ENCODE data around the gene ZDHHC20. TPM values are rescaled to one million over a fixed set of nuclear protein-coding genes. Genes with fewer than 3 reads are reported as not detected.

The ZDHHC20 gene
- total and polyA plus RNA-seq, 2 of the 13 experiments (the other 11 are each of a cell fraction or from before 2014, with no cell fraction given), result 19.9 to 59.9 TPM

GRCh38 chr13:21453387-21454081 lies 5.6 kb downstream of the ZDHHC20 start (continued):
- TF ChIP-seq RCOR2 (CRISPR knock-in tag; IDR thresholded peaks at IDR 0.05), result peak; percentile 60; the same call in 1 of the 2 replicates
- TF ChIP-seq EP300 (IDR thresholded peaks at IDR 0.05; ENCODE audit: low read depth in 2 of 2, low read length in 2 of 2), result peak in 1 of 2 experiments; percentile 14; a peak in 1 of 4 replicates
- TF ChIP-seq EP300 (CRISPR knock-in tag; IDR thresholded peaks at IDR 0.05; ENCODE audit: borderline replicate concordance), result no peak
- TF ChIP-seq CEBPG (CRISPR knock-in tag; IDR thresholded peaks at IDR 0.05), result peak; percentile 70
- TF ChIP-seq ZFP62 (CRISPR knock-in tag; IDR thresholded peaks at IDR 0.05), result no peak
- TF ChIP-seq, protein P1, sequence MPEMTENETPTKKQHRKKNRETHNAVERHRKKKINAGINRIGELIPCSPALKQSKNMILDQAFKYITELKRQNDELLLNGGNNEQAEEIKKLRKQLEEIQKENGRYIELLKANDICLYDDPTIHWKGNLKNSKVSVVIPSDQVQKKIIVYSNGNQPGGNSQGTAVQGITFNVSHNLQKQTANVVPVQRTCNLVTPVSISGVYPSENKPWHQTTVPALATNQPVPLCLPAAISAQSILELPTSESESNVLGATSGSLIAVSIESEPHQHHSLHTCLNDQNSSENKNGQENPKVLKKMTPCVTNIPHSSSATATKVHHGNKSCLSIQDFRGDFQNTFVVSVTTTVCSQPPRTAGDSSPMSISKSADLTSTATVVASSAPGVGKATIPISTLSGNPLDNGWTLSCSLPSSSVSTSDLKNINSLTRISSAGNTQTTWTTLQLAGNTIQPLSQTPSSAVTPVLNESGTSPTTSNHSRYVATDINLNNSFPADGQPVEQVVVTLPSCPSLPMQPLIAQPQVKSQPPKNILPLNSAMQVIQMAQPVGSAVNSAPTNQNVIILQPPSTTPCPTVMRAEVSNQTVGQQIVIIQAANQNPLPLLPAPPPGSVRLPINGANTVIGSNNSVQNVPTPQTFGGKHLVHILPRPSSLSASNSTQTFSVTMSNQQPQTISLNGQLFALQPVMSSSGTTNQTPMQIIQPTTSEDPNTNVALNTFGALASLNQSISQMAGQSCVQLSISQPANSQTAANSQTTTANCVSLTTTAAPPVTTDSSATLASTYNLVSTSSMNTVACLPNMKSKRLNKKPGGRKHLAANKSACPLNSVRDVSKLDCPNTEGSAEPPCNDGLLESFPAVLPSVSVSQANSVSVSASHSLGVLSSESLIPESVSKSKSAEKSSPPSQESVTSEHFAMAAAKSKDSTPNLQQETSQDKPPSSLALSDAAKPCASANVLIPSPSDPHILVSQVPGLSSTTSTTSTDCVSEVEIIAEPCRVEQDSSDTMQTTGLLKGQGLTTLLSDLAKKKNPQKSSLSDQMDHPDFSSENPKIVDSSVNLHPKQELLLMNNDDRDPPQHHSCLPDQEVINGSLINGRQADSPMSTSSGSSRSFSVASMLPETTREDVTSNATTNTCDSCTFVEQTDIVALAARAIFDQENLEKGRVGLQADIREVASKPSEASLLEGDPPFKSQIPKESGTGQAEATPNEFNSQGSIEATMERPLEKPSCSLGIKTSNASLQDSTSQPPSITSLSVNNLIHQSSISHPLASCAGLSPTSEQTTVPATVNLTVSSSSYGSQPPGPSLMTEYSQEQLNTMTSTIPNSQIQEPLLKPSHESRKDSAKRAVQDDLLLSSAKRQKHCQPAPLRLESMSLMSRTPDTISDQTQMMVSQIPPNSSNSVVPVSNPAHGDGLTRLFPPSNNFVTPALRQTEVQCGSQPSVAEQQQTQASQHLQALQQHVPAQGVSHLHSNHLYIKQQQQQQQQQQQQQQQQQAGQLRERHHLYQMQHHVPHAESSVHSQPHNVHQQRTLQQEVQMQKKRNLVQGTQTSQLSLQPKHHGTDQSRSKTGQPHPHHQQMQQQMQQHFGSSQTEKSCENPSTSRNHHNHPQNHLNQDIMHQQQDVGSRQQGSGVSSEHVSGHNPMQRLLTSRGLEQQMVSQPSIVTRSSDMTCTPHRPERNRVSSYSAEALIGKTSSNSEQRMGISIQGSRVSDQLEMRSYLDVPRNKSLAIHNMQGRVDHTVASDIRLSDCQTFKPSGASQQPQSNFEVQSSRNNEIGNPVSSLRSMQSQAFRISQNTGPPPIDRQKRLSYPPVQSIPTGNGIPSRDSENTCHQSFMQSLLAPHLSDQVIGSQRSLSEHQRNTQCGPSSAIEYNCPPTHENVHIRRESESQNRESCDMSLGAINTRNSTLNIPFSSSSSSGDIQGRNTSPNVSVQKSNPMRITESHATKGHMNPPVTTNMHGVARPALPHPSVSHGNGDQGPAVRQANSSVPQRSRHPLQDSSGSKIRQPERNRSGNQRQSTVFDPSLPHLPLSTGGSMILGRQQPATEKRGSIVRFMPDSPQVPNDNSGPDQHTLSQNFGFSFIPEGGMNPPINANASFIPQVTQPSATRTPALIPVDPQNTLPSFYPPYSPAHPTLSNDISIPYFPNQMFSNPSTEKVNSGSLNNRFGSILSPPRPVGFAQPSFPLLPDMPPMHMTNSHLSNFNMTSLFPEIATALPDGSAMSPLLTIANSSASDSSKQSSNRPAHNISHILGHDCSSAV (CRISPR knock-in tag; IDR thresholded peaks at IDR 0.05; ENCODE audit: borderline replicate concordance), result no peak
- TF ChIP-seq ZNF296 (CRISPR knock-in tag; conservative IDR thresholded peaks at IDR 0.05), result no peak
- TF ChIP-seq ZBTB40 (IDR thresholded peaks at IDR 0.05), result no peak
- no peak for TF ChIP-seq ZBTB40 (CRISPR knock-in tag; IDR thresholded peaks at IDR 0.05)
- 0 out of 2 replicates have a peak, but pooled peaks have one; percentile 34 for TF ChIP-seq PITX1 (CRISPR knock-in tag; IDR thresholded peaks at IDR 0.05)
- TF ChIP-seq TBP (CRISPR knock-in tag; IDR thresholded peaks at IDR 0.05), result no peak
- TF ChIP-seq SOX13 (IDR thresholded peaks at IDR 0.05), result no peak
- TF ChIP-seq SOX13 (CRISPR knock-in tag; conservative IDR thresholded peaks at IDR 0.05 in 1 of 2, IDR thresholded peaks at IDR 0.05 in 1 of 2), result peak in 1 of 2 experiments; percentile 54; a peak in 2 of 4 replicates
